Measurements from ENCODE around the gene HPSE. TPM values are rescaled to one million over a fixed set of nuclear protein-coding genes. Genes with fewer than 3 reads are reported as not detected.

The HPSE gene
- total RNA-seq, 1 experiment from 2014 or later: 5.7 TPM

- in situ Hi-C loops (cut with HindIII; ENCODE audit: low pct_unique_long_range_greater_than_20kb, low sequenced_read_pairs): no loop called here
- no peak for DNase-seq (ENCODE audit: low read depth, low spot score)
Observed at GRCh38 chr4:83266689-83267088, 68.0 kb downstream of the HPSE start.

DNA sequence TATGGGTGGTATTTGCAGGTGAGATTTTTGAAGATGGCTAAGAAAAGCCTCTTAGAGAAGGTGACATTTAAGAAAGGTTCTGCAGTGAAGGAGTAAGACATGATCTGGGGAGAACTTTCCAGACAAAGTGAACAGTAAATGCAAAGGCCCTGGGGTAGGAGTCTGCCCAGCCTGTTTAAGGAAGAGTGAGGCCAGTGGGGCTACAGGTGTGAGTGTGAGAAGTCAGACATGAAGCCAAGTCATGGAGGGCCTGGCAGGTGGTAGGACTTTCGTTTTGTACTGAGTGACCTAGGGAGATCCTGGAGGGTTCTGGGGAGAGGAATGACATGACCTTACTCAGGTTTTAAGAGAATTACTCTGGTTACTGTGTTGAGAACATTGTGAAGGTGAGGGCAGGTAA, 71.5 kb downstream of the HPSE start:
- in situ Hi-C loops (cut with HindIII; ENCODE audit: low pct_unique_long_range_greater_than_20kb, low sequenced_read_pairs): no loop called here

DNA sequence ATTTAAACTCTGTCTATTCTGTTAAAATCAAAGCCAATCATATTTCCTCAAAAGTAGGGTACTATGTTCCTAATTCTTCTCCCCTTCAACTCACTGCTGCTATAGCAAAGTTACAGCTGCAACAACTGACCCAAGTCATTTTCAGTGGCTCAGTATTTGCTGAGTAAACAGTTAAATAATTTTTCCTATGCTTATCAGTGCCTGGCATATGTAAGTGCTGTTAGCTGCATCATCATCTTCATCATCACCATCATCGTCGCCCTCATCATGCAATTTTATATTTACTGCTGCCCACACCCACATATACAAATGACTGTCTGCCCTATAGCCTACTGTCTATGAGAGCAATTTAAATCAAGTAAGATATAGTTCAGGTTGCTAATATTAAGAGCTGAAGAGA, 72.0 kb downstream of the HPSE start:
- in situ Hi-C loops (cut with HindIII; ENCODE audit: low pct_unique_long_range_greater_than_20kb, low sequenced_read_pairs): no loop called here
- DNase-seq (ENCODE audit: low read depth, low spot score): no peak

More for the DNA sequence above, 71.5 kb downstream of the HPSE start:
- DNase-seq (ENCODE audit: low read depth, low spot score): no peak

DNA sequence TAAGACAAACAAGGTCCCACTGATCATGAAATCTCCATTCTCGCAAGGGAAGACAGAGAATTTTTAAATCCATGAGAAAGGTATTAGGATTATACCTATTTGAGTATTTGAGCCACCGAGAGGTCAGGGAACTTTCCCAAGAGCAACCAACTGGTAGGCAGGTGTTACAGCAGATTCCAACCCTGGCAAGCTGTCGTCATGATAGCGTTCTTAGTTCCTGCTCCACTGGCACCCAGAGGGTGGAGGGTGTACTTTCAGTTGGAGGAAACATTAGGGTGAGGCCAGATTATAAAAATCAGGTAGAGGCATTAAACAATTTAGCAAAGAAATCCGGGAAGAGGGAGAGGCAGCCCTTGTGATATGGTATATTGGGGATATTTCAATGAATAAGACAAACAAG, 73.3 kb downstream of the HPSE start:
- in situ Hi-C loops (cut with HindIII; ENCODE audit: low pct_unique_long_range_greater_than_20kb, low sequenced_read_pairs): no loop called here
- no peak for DNase-seq (ENCODE audit: low read depth, low spot score)

DNA sequence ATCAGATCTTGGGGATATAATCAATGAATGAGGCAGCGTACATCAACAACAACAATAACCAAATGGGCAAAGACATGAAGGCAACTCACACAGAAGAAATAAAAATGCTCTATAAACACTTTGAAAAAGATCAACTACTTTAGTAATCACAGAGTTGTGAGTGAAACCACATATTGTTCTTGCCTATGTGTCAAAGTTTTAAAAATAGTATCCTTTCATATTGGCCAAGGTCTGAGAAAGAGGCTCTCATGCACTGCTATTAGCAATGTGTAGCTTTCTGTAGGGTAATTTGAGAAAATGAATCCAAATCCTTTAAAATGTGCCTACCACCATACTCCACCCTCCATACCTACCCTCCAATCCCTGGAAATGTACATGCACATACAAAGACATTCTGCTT, 75.1 kb downstream of the HPSE start:
- DNase-seq (ENCODE audit: low read depth, low spot score): no peak
- in situ Hi-C loops (cut with HindIII; ENCODE audit: low pct_unique_long_range_greater_than_20kb, low sequenced_read_pairs): no loop called here

GRCh38 chr4:83258461-83258860, 76.2 kb downstream of the HPSE start:
- DNase-seq (ENCODE audit: low read depth, low spot score): no peak
- in situ Hi-C loops (cut with HindIII; ENCODE audit: low pct_unique_long_range_greater_than_20kb, low sequenced_read_pairs): no loop called here

DNA sequence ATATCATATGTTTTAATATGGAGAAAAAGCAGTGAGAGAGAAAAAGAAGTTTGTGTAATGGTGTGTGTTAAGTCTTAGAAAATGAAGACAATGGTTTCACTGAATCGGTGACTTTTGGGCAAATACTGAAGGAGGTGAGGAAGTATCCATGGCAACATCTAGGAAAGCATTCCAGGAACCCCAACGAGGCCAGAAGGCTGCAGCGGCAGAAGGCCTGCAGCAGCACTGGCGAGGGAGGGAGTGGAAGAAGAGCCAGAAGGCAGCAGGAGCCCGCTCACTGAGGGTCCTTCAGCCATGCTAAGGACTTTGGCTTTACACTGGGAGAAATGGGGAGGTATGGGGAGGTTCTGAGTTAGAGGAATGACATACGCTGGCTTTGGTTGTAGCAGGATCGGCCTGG, 76.8 kb downstream of the HPSE start:
- in situ Hi-C loops (cut with HindIII; ENCODE audit: low pct_unique_long_range_greater_than_20kb, low sequenced_read_pairs): no loop called here
- DNase-seq (ENCODE audit: low read depth, low spot score): no peak

DNA sequence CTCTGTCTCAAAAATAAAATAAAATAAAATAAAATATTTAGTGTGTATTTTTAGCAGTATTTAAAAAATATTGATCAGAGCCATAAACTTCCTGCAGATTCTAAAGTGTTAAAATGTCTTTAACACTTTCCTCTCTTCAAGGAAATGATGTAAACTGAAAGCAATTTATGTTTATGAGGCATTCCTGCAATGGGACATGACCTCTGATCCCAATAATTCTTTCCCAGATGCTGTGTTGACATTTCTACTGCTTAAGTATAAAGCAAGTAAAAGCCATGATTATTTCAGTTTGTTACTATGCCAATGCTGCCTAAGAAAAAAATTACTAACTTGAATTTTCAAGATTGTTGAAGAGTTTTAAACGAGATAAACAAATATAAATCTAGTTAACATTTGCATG, 79.1 kb downstream of the HPSE start:
- DNase-seq (ENCODE audit: low read depth, low spot score): no peak
- in situ Hi-C loops (cut with HindIII; ENCODE audit: low pct_unique_long_range_greater_than_20kb, low sequenced_read_pairs): no loop called here

DNA sequence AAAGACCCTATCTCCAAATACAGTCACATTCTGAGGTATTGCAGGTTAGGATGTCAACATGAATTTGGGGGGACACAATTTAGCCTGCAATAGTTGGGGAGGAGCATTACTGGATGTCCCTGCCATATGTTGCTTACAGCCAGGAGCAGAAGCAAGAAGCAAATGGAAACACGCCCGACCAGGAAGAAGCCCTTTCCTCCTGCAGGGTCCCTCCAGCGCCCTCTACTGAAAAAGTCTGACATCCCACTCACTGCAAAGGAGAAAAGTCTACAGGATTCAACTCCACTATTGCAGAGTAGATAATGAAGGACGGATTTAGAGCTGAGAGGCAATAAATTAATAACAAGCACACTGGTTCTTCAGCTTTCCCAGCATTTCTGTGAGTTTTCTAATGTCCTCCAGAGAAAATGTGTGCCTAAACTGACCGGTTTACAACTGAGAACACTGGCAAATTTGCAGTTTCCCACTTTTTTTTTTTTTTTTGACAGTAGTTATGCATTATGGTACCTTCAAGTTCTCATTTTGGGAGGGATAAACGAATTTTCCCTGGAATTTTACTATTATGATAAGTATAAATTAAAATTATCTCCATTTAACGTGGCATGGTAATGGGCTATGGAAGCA, 81.8 kb downstream of the HPSE start:
- DNase-seq (ENCODE audit: low read depth, low spot score): peak; percentile 82
- in situ Hi-C loops (cut with HindIII; ENCODE audit: low pct_unique_long_range_greater_than_20kb, low sequenced_read_pairs): no loop called here

- no peak for DNase-seq (ENCODE audit: low read depth, low spot score)
- in situ Hi-C loops (cut with HindIII; ENCODE audit: low pct_unique_long_range_greater_than_20kb, low sequenced_read_pairs): no loop called here
Observed at GRCh38 chr4:83251447-83251830, 83.2 kb downstream of the HPSE start.

GRCh38 chr4:83250687-83251446, 83.8 kb downstream of the HPSE start:
- in situ Hi-C loops (cut with HindIII; ENCODE audit: low pct_unique_long_range_greater_than_20kb, low sequenced_read_pairs): no loop called here

DNA sequence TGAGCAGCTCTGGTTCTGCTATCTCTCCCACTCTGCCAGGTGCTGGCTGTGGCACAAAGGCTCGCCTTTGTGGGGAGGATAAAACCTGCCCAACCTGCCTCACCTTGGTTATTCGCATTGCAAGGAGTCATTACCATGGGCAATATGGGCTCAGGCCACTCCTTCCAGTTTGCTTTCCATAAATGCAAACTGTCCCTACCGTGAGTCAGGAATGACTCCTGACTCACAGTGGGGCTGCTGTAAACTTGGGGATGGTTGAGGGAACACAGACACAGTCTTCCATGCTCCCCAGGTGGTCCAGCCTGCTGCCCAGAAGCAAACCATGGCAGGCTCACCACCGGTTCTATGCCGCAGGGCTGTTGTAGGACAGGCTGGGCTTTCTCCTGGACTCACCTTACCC, 86.2 kb downstream of the HPSE start:
- no peak for DNase-seq (ENCODE audit: low read depth, low spot score)
- in situ Hi-C loops (cut with HindIII; ENCODE audit: low pct_unique_long_range_greater_than_20kb, low sequenced_read_pairs): no loop called here

More at GRCh38 chr4:83250687-83251446, 83.8 kb downstream of the HPSE start:
- DNase-seq (ENCODE audit: low read depth, low spot score): no peak

GRCh38 chr4:83247415-83248357, 87.0 kb downstream of the HPSE start:
- DNase-seq (ENCODE audit: low read depth, low spot score): no peak
- in situ Hi-C loops (cut with HindIII; ENCODE audit: low pct_unique_long_range_greater_than_20kb, low sequenced_read_pairs): no loop called here

Small RNA genes lying within 50 kb of the gene (small RNA-seq; reads per million reads assigned to genes)
- gene AC114781.5: 0 reads per million in 2 experiments

Other genes with a start within 250 kb of the HPSE start
- not detected in 2 replicates for gene PLAC8, start 220.1 kb downstream of the HPSE start, total RNA-seq (2014; rRNA removed; shearing (Covaris generic))
- 9.0 and 10.8 TPM in 2 replicates for gene COQ2, start 50.0 kb downstream of the HPSE start, total RNA-seq (2014; rRNA removed; shearing (Covaris generic))
- gene HELQ, start 121.0 kb upstream of the HPSE start, total RNA-seq (2014; rRNA removed; shearing (Covaris generic)): 10.5 and 10.9 TPM in 2 replicates
- 45.7 and 50.2 TPM in 2 replicates for gene MRPS18C, start 121.2 kb upstream of the HPSE start, total RNA-seq (2014; rRNA removed; shearing (Covaris generic))
- 12.1 and 14.0 TPM in 2 replicates for gene ABRAXAS1, start 150.3 kb upstream of the HPSE start, total RNA-seq (2014; rRNA removed; shearing (Covaris generic))
- 95.7 and 97.1 TPM in 2 replicates for gene GPAT3, start 201.3 kb upstream of the HPSE start, total RNA-seq (2014; rRNA removed; shearing (Covaris generic))